MM.1S (cell line): ENCODE results near the gene SLC6A3.

ENCODE experiments used
- DNase-seq: peaks from one replicate; pipeline ENCODE4 v3.0.0-alpha.2; 2015
- H2AFZ ChIP-seq: fragments of 300-600 bp; sonication (generic); 2 replicates; pipeline ENCODE4 v1.6.0; 2016; ENCODE audit warnings: antibody characterized with exemption, low read length
- H3F3A ChIP-seq: fragments of 300-600 bp; sonication (generic); 2 replicates; pipeline ENCODE4 v1.6.1; 2016; ENCODE audit warnings: mild to moderate bottlenecking, antibody characterized with exemption, low read length, moderate library complexity, mixed read lengths; ENCODE audit not compliant: insufficient read depth
- H3K27ac ChIP-seq: fragments of 300-600 bp; sonication (generic); 2 replicates; pipeline ENCODE4 v1.5.1; 2016; ENCODE audit warnings: mild to moderate bottlenecking, low read length
- H3K27me3 ChIP-seq: fragments of 300-600 bp; sonication (generic); replicated peaks from 2 replicates; pipeline ENCODE4 v1.6.0; 2016; ENCODE audit warnings: low read length; ENCODE audit not compliant: insufficient read depth
- H3K36me3 ChIP-seq: fragments of 300-600 bp; sonication (generic); replicated peaks from 2 replicates; pipeline ENCODE4 v1.6.1; 2016; ENCODE audit warnings: mild to moderate bottlenecking, low read length, mixed read lengths; ENCODE audit not compliant: insufficient read depth
- H3K4me1 ChIP-seq: fragments of 300-600 bp; sonication (generic); 2 replicates; pipeline ENCODE4 v1.6.1; 2016; ENCODE audit warnings: low read length, mixed read lengths
- H3K4me2 ChIP-seq: fragments of 300-600 bp; sonication (generic); 2 replicates; pipeline ENCODE4 v1.6.0; 2016; ENCODE audit warnings: low read depth, low read length
- H3K4me3 ChIP-seq: fragments of 300-600 bp; sonication (generic); 2 replicates; pipeline ENCODE4 v1.5.1; 2016; ENCODE audit warnings: low read length, mixed read lengths
- H3K79me2 ChIP-seq: fragments of 300-600 bp; sonication (generic); 2 replicates; pipeline ENCODE4 v1.6.1; 2016; ENCODE audit warnings: mixed run types, low read length, mixed read lengths
- H3K9ac ChIP-seq: fragments of 300-600 bp; sonication (generic); 2 replicates; pipeline ENCODE4 v1.6.1; 2016; ENCODE audit warnings: low read length, mixed read lengths
- H3K9me2 ChIP-seq: fragments of 300-600 bp; sonication (generic); replicated peaks from 2 replicates; pipeline ENCODE4 v1.6.1; 2016; ENCODE audit warnings: mild to moderate bottlenecking, low read length, mixed read lengths; ENCODE audit not compliant: insufficient read depth
- H3K9me3 ChIP-seq: fragments of 300-600 bp; sonication (generic); replicated peaks from 2 replicates; pipeline ENCODE4 v1.6.1; 2016; ENCODE audit warnings: mild to moderate bottlenecking, low read length, mixed read lengths; ENCODE audit not compliant: insufficient read depth
- H4K20me1 ChIP-seq: fragments of 300-600 bp; sonication (generic); 2 replicates; pipeline ENCODE4 v1.6.1; 2016; ENCODE audit warnings: mild to moderate bottlenecking, low read length, moderate library complexity, mixed read lengths; ENCODE audit not compliant: insufficient read depth
- CTCF ChIP-seq: fragments of 300-600 bp; sonication (generic); IDR thresholded peaks from 2 replicates; pipeline ENCODE4 v1.5.1; 2016; ENCODE audit warnings: antibody characterized with exemption, low read length, mixed read lengths
- EZH2 ChIP-seq: fragments of 300-600 bp; sonication (generic); optimal IDR thresholded peaks from 2 replicates; pipeline ENCODE3; 2017; ENCODE audit warnings: low read depth, mild to moderate bottlenecking, antibody characterized with exemption, low read length, mixed read lengths
- EZH2phosphoT487 ChIP-seq: fragments of 300-600 bp; sonication (generic); IDR thresholded peaks from 2 replicates; pipeline ENCODE4 v1.6.1; 2018; ENCODE audit warnings: antibody characterized with exemption, low read length

SLC6A3 gene

GRCh38 chr5:1413611-1414241 is 31.5 kb downstream of the SLC6A3 start:
- Histone ChIP-seq H3K27me3 (peaks cover 69% of the 10 kb centered on the region), H3K36me3 (no peaks in the 10 kb centered on the region), H3K79me2 (no peaks in the 10 kb centered on the region), H3K4me2 (no peak overlapping the region), H4K20me1 (no peaks in the 10 kb centered on the region), H2AFZ (no peak overlapping the region), H3K9ac (no peak overlapping the region), H3K27ac (no peak overlapping the region), H3F3A (no peaks in the 10 kb centered on the region), H3K4me1 (no peaks in the 10 kb centered on the region), H3K4me3 (no peak overlapping the region), H3K9me2 (no peaks in the 10 kb centered on the region), H3K9me3 (no peaks in the 10 kb centered on the region)
- DNase-seq: no peak
- no peak for TF ChIP-seq EZH2
- TF ChIP-seq CTCF: no peak
- TF ChIP-seq EZH2phosphoT487: no peak

GRCh38 chr5:1413211-1413610 is 32.0 kb downstream of the SLC6A3 start:
- Histone ChIP-seq H3K79me2 (no peaks in the 10 kb centered on the region), H3K27me3 (peaks cover 74% of the 10 kb centered on the region), H4K20me1 (no peaks in the 10 kb centered on the region), H3K4me2 (no peak overlapping the region), H3K4me3 (no peak overlapping the region), H3K9me3 (no peaks in the 10 kb centered on the region), H3K4me1 (no peaks in the 10 kb centered on the region), H3K9me2 (no peaks in the 10 kb centered on the region), H3K9ac (no peak overlapping the region), H2AFZ (no peak overlapping the region), H3K27ac (no peak overlapping the region), H3K36me3 (no peaks in the 10 kb centered on the region), H3F3A (no peaks in the 10 kb centered on the region)
- TF ChIP-seq EZH2phosphoT487: no peak
- no peak for TF ChIP-seq EZH2
- no peak for TF ChIP-seq CTCF
- no peak for DNase-seq

DNA sequence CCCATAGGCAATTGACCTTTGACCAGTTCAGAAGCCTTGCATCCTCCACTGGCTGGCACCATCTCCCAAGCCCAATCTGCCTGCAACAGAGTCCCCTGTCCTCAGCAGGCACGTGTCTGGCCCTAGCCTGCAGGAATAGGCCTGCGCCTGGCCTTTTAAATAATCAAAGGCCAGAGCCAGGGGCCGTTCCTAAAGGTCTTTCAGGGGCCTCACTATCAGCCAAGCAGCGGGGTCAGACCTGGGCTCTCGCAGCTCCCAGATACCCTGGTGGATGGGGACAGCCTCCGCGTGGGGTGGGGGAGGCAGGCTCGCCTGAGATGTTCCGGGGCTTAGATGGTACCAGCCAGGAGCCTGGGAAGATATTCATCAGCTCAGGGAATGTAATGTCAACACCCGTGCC is 32.6 kb downstream of the SLC6A3 start:
- Histone ChIP-seq H3K9me3 (no peaks in the 10 kb centered on the region), H3K79me2 (no peaks in the 10 kb centered on the region), H2AFZ (no peak overlapping the region), H3K4me3 (no peak overlapping the region), H3K9me2 (no peaks in the 10 kb centered on the region), H3K36me3 (no peaks in the 10 kb centered on the region), H3K27ac (no peak overlapping the region), H3K9ac (no peak overlapping the region), H4K20me1 (no peaks in the 10 kb centered on the region), H3K27me3 (peaks cover 80% of the 10 kb centered on the region), H3K4me2 (no peak overlapping the region), H3K4me1 (no peaks in the 10 kb centered on the region), H3F3A (no peaks in the 10 kb centered on the region)
- DNase-seq: no peak
- TF ChIP-seq CTCF: no peak
- no peak for TF ChIP-seq EZH2
- no peak for TF ChIP-seq EZH2phosphoT487

GRCh38 chr5:1412163-1412562 is 33.1 kb downstream of the SLC6A3 start:
- Histone ChIP-seq H3K79me2 (no peaks in the 10 kb centered on the region), H3K4me2 (no peak overlapping the region), H3F3A (no peaks in the 10 kb centered on the region), H2AFZ (no peak overlapping the region), H3K9me2 (no peaks in the 10 kb centered on the region), H3K36me3 (no peaks in the 10 kb centered on the region), H3K4me3 (no peak overlapping the region), H3K27ac (no peak overlapping the region), H3K27me3 (peaks cover 85% of the 10 kb centered on the region), H4K20me1 (no peaks in the 10 kb centered on the region), H3K9ac (no peak overlapping the region), H3K9me3 (no peaks in the 10 kb centered on the region), H3K4me1 (no peaks in the 10 kb centered on the region)
- no peak for TF ChIP-seq EZH2
- no peak for DNase-seq
